Hematopoietic multipotent progenitor cell treated with erythropoietin and hydrocortisone succinate and interleukin-3 and kit ligand, for 4 days (in vitro differentiated cells): ENCODE results near the gene DAPP1.

ENCODE experiments used
- DNase-seq: peaks from one replicate; pipeline ENCODE4 v3.0.0-alpha.2; 2015

The DAPP1 gene

GRCh38 chr4:99856166-99856565 is 39.5 kb downstream of the DAPP1 start:
- peak; percentile 57 for DNase-seq

- DNase-seq = peak; percentile 59
Observed at GRCh38 chr4:99857307-99857706, 40.7 kb downstream of the DAPP1 start.

- DNase-seq = no peak
Observed at GRCh38 chr4:99859618-99860017, 43.0 kb downstream of the DAPP1 start.

DNA sequence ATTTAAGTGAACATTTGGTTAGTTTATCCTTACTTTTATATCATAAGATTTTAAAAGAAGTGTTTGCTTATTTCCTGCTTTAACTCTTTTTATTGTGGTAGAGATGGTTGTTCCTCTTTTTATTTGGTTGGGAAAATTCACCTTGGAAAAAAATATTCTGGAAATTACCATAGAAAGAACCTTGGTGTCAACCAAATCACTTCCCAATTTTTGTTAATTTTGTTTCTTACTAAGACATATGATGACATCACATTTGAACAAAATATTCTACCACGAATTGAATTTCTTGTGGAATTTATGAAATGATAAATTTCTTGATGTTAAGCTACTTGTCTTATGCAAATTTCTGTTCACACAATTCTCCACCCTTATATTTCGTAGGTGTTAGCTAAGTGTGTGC is 43.9 kb downstream of the DAPP1 start:
- no peak for DNase-seq

GRCh38 chr4:99861120-99861905 is 44.7 kb downstream of the DAPP1 start:
- DNase-seq = peak; percentile 30

GRCh38 chr4:99863804-99864203 is 47.2 kb downstream of the DAPP1 start:
- DNase-seq = no peak

DNA sequence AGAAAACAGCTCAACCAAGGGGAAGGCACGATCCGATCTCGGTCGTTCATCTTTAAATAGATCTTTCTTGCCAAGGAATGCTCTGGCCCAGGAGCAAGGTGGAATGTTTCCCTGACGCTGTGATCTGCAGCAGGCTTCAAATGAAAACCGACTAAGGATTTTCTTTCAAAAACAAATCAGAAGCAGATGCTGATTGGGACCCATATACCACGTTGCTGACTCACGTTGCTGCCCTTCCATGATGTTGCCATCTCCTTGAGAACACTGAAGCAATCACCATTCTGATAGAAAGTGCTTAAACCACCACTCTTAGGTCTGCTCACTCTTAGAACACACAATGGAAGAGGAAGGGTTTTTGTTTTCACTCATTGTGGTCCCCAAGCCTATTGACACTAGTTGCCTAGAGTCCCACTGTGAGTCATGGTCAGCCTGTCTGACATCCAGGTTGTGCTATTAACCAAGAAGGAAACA is 51.5 kb downstream of the DAPP1 start:
- no peak for DNase-seq

DNA sequence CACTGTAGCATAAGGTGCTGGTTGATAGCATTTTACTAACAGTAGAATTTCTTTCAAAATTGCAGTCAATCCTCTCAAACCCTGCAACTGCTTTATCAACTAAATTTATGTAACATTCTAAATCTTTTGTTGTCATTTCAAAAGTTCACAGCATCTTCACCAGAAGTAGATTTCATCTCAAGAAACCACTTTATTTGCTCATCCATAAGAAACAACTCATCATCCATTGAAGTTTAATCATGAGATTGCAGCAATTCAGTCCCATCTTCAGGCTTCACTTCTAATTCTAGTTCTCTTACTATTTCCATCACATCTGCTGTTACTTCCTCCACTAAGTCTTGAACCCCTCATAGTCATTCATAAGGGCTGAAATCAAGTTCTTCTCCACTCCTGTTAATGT is 55.9 kb downstream of the DAPP1 start:
- DNase-seq = no peak

DNA sequence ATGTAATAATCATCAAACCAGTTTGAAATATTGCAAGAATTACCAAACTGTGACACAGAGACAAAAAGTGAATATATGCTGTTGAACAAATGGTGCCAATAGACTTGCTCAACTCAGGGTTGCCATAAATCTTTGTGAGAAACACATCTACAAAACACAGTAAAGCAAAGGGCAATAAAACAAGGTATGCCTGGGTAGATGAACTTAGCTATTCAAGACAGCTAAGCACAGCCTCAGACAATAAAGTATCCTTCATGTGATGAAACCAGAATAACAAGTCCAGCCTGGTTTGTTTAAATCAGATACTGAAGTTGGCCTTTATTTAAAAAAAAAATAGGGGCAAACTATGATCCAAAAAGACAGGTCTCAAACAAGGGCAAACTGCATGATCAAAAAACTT is 58.4 kb downstream of the DAPP1 start:
- DNase-seq = no peak

DNA sequence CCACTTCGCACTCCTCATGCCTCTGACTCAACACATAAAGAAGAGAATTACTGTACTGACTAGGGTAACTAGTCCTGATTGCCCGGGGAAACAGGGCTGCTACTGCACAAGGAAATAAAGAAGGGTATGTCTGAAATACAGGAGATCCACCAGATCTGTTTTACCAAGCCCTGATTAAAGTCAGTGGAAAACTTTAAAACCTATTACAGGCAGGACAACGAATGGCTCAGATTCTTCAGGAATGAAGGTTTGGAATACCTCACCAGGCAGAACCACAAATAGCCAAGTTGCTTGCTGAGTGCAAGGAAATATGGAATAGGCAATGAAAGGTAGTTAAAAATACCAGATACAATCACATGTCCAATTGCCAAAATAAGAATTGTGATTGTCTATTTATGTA is 60.3 kb downstream of the DAPP1 start:
- DNase-seq = no peak

- no peak for DNase-seq
Observed at GRCh38 chr4:99878604-99879003, 62.0 kb downstream of the DAPP1 start.

DNA sequence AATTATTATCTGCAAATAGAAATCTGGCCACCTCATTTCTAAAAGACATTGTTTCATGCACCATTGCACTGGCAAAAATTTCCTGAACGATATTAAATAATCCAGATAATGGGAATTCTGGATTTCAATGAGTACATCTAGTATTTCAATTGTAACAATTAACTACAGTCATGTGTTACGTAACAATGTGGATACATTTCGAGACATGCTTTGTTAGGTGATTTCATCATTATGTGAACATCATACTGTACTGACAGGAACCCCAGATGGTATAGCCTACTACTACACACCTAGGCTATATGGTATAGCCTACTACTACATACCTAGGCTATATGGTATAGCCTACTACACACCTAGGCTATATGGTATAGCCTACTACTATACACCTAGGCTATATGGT is 62.8 kb downstream of the DAPP1 start:
- no peak for DNase-seq

GRCh38 chr4:99885063-99885664 is 68.5 kb downstream of the DAPP1 start:
- DNase-seq = peak; percentile 79

- no peak for DNase-seq
Observed at GRCh38 chr4:99885687-99886086, 69.1 kb downstream of the DAPP1 start.

- no peak for DNase-seq
Observed at GRCh38 chr4:99886146-99886545, 69.5 kb downstream of the DAPP1 start.

DNA sequence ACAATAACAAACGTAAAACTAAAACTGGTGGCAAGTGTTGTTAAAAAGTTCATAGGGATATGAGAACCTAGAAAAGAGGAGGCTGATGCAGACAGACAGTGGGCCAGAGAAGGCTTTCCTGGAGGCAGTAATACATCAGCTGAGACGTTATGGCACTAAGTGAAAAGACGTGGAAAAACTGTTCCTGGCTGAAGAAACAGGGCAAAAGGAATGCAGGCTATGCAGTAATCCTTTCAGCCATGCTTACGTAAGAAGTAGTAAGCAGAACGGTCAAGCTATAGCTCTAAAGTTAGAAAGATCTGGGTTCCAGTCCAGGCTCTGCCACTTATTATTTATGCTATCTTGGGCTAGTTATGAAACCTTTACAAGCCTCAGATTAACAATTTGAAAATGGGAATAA is 71.2 kb downstream of the DAPP1 start:
- DNase-seq = no peak

DNA sequence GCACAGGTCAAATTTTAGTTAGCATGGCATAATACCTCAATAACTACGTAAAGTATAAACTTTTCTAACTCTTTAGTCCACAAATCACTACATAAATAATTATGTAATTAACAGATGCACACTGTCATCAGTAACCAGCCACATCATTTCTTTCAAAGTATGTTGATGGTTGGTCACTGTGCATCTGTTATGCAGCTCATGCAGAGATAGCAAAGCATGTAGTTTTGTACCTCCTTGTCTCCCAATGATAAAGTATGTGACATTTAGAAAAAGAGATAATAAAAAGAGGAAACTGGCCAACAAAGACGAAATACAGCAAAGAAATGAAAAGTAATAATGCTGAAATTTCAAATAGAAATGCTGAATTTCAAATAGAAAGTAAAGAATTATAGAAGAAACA is 74.7 kb downstream of the DAPP1 start:
- peak; percentile 68 for DNase-seq

GRCh38 chr4:99893029-99893428 is 76.4 kb downstream of the DAPP1 start:
- DNase-seq = no peak

DNA sequence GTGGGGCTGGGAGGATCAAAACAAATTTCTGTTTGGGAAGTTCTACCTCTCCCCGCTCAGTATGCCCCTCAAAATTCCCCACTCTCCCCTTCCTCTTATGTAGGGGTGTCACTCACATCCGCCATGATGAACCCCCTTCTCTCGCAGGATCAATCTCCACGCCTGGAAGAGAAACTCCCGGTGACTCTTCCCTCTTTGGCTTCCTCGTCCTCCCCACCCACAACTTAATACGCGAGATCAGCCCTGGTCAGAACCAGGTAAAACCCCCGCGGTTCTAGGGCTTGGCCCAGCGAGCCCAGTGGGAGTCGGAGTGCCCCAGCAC is 77.2 kb downstream of the DAPP1 start:
- peak; percentile 5 for DNase-seq

DNA sequence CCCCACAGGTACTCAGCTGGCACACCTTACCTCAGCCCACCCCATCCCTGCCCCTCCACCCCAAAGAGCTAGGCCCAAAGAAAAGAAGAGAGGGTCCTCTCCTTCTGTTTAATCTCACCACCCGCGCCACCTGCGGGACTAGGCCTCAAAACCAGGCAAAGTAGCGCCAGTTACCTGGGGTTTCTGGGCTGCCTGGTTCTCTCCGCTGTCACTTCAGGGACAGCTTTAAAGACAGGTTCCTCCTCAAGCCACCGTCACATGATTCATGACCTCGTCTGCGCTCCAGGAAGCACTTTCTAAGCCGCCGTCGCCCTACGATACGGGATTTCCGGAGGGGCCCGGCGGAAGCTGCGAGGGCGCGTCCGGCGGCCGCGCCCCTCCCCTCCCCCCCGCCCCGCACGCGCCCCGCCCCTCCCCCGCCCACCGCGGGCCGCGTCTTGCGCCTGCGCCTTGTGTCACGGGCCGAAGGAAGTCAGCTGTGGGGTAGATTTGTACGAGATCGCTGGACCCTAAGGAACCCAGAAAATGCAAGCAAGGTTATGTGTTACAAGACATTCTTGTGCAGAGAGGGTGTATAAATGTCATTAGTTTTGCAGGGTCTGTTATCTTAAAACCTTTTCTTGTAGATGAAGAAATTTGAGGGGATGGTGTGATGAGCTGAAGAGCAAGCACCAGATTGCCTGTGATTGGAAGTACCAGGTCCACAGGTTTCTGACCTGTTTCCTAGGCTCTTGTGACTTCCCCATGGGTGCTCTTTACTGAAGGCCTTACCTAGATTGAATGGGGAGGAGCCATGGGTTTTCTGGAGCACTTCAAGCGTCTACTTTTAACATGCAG is 77.8 kb downstream of the DAPP1 start, which contains the start of gene LAMTOR3:
Gene LAMTOR3, minus strand, starts transcription at position 267 of the 837 bp plus-strand sequence. CDS start 464 bp downstream, outside the sequence.
- peak; percentile 98 for DNase-seq

- DNase-seq = no peak
Observed at GRCh38 chr4:99894998-99895397, 78.4 kb downstream of the DAPP1 start.

- no peak for DNase-seq
Observed at GRCh38 chr4:99915449-99915848, 98.8 kb downstream of the DAPP1 start.

DNA sequence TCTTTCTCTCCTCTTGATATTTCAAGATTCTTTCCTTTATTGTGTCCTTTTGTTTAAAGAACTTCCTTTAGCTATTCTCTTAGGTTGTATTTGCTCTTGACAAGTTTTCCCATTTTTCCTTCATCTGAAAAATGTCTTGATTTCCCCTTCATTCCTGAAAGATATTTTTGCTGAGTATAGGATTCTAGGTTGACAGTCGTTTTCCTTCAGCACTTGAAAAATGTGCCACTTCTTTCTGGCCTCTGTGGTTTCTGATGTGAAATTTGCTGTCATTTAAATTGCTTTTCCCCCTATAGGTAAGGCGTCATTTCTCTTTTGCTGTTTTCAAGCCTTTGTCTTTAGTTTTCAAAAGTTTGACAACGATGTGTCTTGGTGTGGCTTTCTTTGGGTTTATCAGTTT is 100.9 kb downstream of the DAPP1 start:
- DNase-seq = no peak

DNA sequence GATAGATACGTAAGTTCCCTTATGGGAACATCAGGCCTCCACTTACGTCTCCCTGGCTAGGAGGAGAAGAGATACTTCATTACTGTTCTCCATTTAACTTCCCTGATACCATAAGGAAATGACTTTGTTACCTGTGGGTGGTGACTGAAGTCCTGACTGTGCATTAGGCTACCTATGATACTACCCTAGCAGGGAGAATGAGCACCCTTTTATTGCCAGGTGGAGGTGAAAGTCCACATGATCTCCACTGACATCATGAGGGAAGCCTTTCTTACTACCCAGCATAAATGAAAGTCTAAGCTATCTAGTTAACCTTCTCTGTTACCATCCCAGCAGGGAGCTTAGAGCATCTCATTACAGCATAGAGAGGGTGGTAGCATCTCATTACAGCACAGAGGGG is 102.0 kb downstream of the DAPP1 start:
- DNase-seq = no peak
